Fibroblast of mammary gland (primary cell): ENCODE measurements around the gene TBC1D24.

Source experiments
- DNase-seq: peaks from one replicate; pipeline ENCODE4 v3.0.0-alpha.2; 2010; ENCODE audit warnings: low read depth
- H3K4me3 ChIP-seq: 2 replicates; pipeline ENCODE4 v1.5.1; 2011; ENCODE audit warnings: low read depth, mild to moderate bottlenecking, low read length, moderate library complexity; ENCODE audit not compliant: control insufficient read depth
- CTCF ChIP-seq: conservative IDR thresholded peaks from 2 replicates; pipeline ENCODE4 v1.5.1; 2011; ENCODE audit warnings: low read depth, low read length, inconsistent platforms; ENCODE audit not compliant: control insufficient read depth, insufficient read depth

Gene TBC1D24

GRCh38 chr16:2507052-2507659 is 32.2 kb downstream of the TBC1D24 start:
- DNase-seq = no peak
- no peak overlapping the region for H3K4me3 ChIP-seq
- TF ChIP-seq CTCF = no peak

- no peak for DNase-seq
- H3K4me3 ChIP-seq = no peak overlapping the region
- no peak for TF ChIP-seq CTCF
Observed at GRCh38 chr16:2507665-2508064, 32.7 kb downstream of the TBC1D24 start.

GRCh38 chr16:2508722-2509400 is 33.9 kb downstream of the TBC1D24 start:
- H3K4me3 ChIP-seq = no peak overlapping the region
- no peak for DNase-seq
- no peak for TF ChIP-seq CTCF

GRCh38 chr16:2511128-2511800 is 36.3 kb downstream of the TBC1D24 start:
- TF ChIP-seq CTCF = no peak
- DNase-seq = peak; percentile 78
- peak overlapping the region; percentile 29 for H3K4me3 ChIP-seq

GRCh38 chr16:2511996-2512734 is 37.2 kb downstream of the TBC1D24 start:
- no peak for TF ChIP-seq CTCF
- DNase-seq = no peak
- no peak overlapping the region for H3K4me3 ChIP-seq

GRCh38 chr16:2512735-2513404 is 37.9 kb downstream of the TBC1D24 start:
- no peak for DNase-seq
- peak overlapping the region; percentile 9 for H3K4me3 ChIP-seq
- no peak for TF ChIP-seq CTCF
